AML-193 (cell line): ENCODE results near the gene TECPR1.
"Not testable (repeated sequence)": the region's sequence is repeated elsewhere in the genome, so short reads cannot be mapped to it uniquely, and the experiment has no call there.

ENCODE experiments used
- DNase-seq, 2 experiments: peaks; one replicate each; lab custom pipeline; 2025; lab: John Stamatoyannopoulos, UW

TECPR1 gene

GRCh38 chr7:98228801-98229200, 23.2 kb downstream of the TECPR1 start:
- no peak for DNase-seq

- DNase-seq: no peak
Measured at GRCh38 chr7:98227939-98228338, 24.1 kb downstream of the TECPR1 start.

DNA sequence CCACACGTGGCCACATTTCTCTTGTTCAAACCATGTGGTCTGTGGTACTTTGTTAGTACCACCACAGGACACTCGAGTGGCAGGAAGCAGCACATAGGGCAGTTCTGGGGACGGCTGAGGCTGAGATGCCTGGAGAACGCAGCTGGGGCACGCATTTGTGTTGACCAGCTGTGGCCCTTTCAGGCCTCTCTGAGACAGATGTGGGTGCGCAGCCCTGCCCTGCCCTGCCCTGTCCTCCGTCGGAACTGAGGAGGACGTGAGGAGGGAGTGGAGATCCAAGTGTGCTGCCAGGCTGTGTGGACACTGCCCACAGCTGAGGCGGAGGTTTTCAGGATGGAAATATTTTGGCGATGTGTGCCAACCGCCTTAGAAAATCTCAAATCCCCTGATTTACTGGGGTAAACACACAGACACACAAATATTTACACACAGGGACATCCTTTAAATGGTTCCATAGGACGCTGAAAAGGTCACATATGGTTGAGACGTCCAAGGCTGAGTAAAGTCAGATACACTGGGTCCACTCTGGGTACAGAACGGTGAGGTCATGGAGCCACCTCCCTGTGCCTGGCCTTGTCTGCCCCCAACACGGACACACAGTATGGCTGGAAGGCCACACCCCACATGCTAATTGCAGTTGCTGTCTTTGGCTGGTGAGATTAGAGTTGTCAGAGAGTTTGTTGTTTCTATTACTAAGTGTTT, 26.0 kb downstream of the TECPR1 start:
- DNase-seq: no peak

GRCh38 chr7:98224701-98225181, 27.3 kb downstream of the TECPR1 start:
- DNase-seq: no peak

GRCh38 chr7:98223898-98224700, 27.9 kb downstream of the TECPR1 start:
- no peak for DNase-seq

DNA sequence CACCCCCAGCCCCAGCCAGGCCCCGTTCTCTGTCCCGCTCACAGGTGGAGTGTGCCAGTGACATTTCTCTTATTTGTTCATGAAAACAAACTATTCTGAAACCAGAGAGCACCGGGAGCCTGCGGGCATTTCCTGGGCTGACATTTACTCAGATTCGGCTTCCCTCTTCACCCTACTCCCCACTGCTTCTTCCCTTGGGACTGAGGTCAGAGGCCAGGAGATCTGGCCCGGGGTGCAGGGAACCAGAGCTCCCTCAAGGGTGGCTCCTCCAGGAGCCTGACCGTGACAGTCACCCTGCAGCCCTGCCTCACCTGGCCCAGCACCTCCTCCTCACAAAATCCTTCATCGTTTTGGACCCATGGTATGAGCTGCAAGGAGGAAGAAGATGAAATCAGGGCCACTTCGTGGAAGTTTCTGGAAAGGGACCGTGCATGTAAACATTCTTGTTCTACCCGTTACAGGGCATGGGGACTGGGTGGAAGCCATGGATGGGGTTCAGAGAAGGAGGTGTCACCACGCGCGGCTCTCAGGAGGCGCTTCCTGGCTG, 28.6 kb downstream of the TECPR1 start:
- DNase-seq: no peak

DNA sequence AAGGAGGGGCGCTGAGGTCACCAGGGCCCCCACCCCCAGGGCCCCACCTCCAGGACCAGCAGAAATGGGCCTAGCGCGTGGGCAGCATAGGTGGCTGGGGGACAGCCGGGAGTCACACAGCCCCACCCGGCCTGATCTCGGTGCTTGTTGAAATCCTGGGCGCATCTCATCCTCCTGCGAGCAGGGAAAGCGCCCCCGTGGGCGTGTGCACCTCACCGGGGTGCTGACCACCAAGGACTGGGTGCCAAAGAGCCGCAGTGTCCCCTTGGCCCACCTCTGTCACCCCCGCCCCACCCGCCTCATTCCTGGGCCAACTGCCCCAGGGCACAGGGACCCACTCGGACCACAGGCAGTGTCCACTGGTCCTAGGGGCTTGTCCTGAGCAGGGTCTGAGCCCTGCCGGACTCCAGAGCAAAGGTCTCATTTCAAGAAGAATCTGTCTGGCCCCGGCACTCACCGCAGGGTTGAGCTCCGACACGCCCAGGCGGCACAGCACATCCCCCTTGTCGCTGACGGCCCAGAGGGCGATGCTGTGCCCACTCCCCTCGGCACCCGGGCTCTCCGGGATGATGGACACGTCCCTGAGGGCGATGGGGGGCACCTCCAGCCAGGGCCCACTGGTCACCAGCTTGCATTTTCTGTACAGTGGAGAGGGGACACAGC, 29.4 kb downstream of the TECPR1 start:
- DNase-seq: no peak

- no peak for DNase-seq
Measured at GRCh38 chr7:98221611-98222532, 30.2 kb downstream of the TECPR1 start.

DNA sequence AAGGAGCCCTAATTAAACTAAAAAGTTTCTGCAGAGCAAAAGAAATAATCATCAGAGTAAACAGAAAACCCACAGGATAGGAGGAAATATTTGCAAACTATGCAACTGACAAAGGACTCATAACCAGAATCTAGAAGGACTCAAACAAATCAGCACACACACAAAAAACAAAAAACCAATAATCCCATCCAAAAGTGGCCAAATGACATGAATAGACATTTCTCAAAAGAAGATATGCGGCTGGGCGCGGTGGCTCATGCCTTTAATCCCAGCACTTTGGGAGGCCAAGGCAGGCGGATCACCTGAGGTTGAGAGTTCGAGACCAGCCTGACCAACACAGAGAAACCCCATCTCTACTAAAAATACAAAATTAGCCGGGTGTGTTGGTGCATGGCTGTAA, 32.6 kb downstream of the TECPR1 start:
- not testable (repeated sequence) for DNase-seq

- peak; percentile 43 to 49 for DNase-seq
Measured at GRCh38 chr7:98217623-98218582, 34.1 kb downstream of the TECPR1 start.

DNA sequence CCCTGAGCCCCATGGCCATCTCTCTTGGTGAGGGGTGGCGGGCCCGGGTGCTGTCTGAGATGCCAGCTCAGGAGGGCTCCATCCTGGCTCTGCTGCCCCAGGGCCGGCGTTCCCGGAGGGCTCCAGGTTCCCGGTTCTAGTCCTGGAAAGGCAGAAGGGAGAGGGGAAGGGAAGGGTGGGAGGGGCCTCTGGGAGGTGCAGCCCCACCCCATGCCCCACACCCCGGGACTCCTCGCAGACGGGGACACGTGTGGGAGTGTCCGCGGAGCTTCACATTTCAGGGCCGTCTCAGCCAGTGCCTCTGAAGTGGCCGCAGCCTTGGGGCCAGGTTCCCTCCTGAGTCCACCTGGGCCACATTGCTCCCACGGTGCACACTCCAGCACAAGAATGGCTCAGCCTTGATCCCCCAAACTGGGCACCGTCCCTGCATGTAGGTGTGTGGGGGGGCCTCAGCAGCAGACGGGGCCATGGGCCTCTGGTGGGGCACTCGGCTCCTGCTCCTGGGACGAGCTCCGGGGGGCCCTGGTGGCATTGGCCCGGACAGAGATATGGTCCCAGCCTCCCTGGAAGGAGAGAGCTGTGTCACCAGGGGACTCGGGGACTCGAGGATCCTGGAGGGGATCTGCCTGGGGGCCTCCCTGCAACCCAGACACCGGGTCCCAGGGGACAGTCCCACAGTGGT, 35.0 kb downstream of the TECPR1 start:
- DNase-seq: no peak

GRCh38 chr7:98215561-98216495, 36.2 kb downstream of the TECPR1 start:
- DNase-seq: no peak

DNA sequence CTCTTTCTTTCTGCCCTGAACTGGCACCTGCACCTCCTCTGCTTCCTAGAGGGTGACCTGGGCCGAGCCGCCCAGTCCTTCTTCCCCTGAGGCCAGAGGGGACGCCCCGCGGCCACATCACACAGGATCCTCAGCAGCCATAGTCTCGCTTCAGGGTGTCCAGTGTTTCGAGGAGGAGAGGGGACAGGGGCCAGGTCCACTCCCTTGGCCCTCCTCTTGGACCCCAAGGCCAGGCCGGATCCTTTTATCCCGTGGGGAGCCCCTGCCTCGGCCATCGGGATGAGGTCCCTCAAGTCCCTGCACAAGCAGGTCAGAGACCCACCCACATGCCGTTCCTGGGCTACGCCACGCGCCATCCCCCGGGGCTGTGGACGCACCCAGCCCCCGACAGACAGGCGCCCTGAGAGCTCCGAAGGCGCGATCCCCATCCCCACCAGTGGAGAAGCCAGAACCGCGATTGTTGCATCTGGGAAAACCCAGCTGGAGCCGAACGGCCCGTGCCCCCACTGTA, 37.2 kb downstream of the TECPR1 start:
- no peak for DNase-seq

- no peak for DNase-seq
Measured at GRCh38 chr7:98213888-98214810, 37.9 kb downstream of the TECPR1 start.

GRCh38 chr7:98213296-98213887, 38.6 kb downstream of the TECPR1 start:
- no peak for DNase-seq

DNA sequence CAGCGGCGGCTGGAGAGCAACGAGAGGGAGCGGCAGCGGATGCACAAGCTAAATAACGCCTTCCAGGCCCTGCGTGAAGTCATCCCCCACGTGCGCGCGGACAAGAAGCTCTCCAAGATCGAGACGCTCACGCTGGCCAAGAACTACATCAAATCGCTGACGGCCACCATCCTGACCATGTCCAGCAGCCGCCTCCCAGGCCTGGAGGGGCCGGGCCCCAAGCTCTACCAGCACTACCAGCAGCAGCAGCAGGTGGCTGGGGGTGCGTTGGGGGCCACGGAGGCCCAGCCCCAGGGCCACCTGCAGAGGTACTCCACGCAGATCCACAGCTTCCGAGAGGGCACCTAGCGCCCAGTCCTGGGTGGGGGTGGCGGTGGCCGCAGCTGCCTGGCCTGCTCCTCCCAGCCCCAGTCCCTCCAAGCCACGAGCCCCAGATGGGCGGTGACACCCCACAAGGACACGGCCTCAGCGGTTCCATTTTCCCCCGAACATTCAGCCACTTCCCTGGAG, 39.4 kb downstream of the TECPR1 start:
- DNase-seq: no peak
